ENCODE data around the gene HMCN2. TPM values are rescaled to one million over a fixed set of nuclear protein-coding genes. Genes with fewer than 3 reads are reported as not detected.

The HMCN2 gene
- total RNA-seq, 1 donor from 2014 or later = not detected

- no peak overlapping the region for H3K4me3 Mint-ChIP-seq
- intact Hi-C loops (cut with micrococcal nuclease) = no loop called here
- ChIA-PET POLR2A (no interaction called here), CTCF (no interaction called here)
- TF ChIP-seq, protein P1, sequence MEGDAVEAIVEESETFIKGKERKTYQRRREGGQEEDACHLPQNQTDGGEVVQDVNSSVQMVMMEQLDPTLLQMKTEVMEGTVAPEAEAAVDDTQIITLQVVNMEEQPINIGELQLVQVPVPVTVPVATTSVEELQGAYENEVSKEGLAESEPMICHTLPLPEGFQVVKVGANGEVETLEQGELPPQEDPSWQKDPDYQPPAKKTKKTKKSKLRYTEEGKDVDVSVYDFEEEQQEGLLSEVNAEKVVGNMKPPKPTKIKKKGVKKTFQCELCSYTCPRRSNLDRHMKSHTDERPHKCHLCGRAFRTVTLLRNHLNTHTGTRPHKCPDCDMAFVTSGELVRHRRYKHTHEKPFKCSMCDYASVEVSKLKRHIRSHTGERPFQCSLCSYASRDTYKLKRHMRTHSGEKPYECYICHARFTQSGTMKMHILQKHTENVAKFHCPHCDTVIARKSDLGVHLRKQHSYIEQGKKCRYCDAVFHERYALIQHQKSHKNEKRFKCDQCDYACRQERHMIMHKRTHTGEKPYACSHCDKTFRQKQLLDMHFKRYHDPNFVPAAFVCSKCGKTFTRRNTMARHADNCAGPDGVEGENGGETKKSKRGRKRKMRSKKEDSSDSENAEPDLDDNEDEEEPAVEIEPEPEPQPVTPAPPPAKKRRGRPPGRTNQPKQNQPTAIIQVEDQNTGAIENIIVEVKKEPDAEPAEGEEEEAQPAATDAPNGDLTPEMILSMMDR (IDR thresholded peaks at IDR 0.05) = no peak
- ATAC-seq (ENCODE audit: low read depth) = no peak
- no peak overlapping the region for H3K27ac Mint-ChIP-seq
- no peak for DNase-seq
- H3K36me3 Mint-ChIP-seq (ENCODE audit: low read depth) = no peaks in the 10 kb centered on the region
- H3K27me3 Mint-ChIP-seq = peaks cover 17% of the 10 kb centered on the region
- H3K9me3 Mint-ChIP-seq = no peaks in the 10 kb centered on the region
- no peaks in the 10 kb centered on the region for H3K4me1 Mint-ChIP-seq
Measured at GRCh38 chr9:130296783-130297055, 31.2 kb downstream of the HMCN2 start.

DNA sequence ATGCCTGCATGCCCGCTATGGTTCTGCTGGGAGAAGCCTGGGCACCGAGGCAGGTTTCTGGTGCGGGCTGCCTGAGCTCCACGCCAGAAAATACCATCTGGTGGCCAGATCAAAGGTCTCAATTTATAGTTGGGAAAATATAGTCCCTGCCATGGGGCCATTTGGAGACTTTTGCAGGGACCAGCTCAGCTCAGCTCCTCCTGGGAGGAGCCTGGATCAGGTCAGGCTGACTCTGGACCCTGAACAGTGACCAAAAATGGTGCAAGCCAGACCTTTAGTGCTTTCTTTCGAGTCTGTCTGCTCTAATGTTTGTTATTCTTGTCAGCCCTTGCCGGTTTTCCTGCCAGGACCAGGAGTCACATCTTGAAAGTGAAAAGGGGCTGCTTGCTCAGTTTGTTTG is 31.8 kb downstream of the HMCN2 start:
- ChIA-PET CTCF (no interaction called here), POLR2A (no interaction called here)
- no peak overlapping the region for H3K4me3 Mint-ChIP-seq
- H3K36me3 Mint-ChIP-seq (ENCODE audit: low read depth) = no peaks in the 10 kb centered on the region
- no peaks in the 10 kb centered on the region for H3K4me1 Mint-ChIP-seq
- H3K27me3 Mint-ChIP-seq = peaks cover 15% of the 10 kb centered on the region
- no peak for ATAC-seq (ENCODE audit: low read depth)
- H3K9me3 Mint-ChIP-seq = no peaks in the 10 kb centered on the region
- TF ChIP-seq, protein P1 (IDR thresholded peaks at IDR 0.05) = no peak
- intact Hi-C loops (cut with micrococcal nuclease) = no loop called here
- DNase-seq = no peak
- no peak overlapping the region for H3K27ac Mint-ChIP-seq

GRCh38 chr9:130298662-130299279 is 33.2 kb downstream of the HMCN2 start:
- H3K27ac Mint-ChIP-seq = no peak overlapping the region
- no peak for ATAC-seq (ENCODE audit: low read depth)
- H3K27me3 Mint-ChIP-seq = peaks cover 10% of the 10 kb centered on the region
- intact Hi-C loops (cut with micrococcal nuclease) = no loop called here
- DNase-seq = no peak
- H3K9me3 Mint-ChIP-seq = no peaks in the 10 kb centered on the region
- no peaks in the 10 kb centered on the region for H3K36me3 Mint-ChIP-seq (ENCODE audit: low read depth)
- no peaks in the 10 kb centered on the region for H3K4me1 Mint-ChIP-seq
- TF ChIP-seq, protein P1 (IDR thresholded peaks at IDR 0.05) = no peak
- ChIA-PET POLR2A (no interaction called here), CTCF (no interaction called here)
- H3K4me3 Mint-ChIP-seq = no peak overlapping the region

- no peaks in the 10 kb centered on the region for H3K9me3 Mint-ChIP-seq
- ChIA-PET POLR2A (no interaction called here), CTCF (no interaction called here)
- peaks cover 1% of the 10 kb centered on the region for H3K27me3 Mint-ChIP-seq
- intact Hi-C loops (cut with micrococcal nuclease) = no loop called here
- no peaks in the 10 kb centered on the region for H3K36me3 Mint-ChIP-seq (ENCODE audit: low read depth)
- no peak overlapping the region for H3K4me3 Mint-ChIP-seq
- no peaks in the 10 kb centered on the region for H3K4me1 Mint-ChIP-seq
- H3K27ac Mint-ChIP-seq = no peak overlapping the region
- DNase-seq (no peak), ATAC-seq (ENCODE audit: low read depth) (no peak)
- TF ChIP-seq, protein P1 (IDR thresholded peaks at IDR 0.05) = no peak
Measured at GRCh38 chr9:130299785-130300615, 34.4 kb downstream of the HMCN2 start.

GRCh38 chr9:130300739-130301138 is 35.2 kb downstream of the HMCN2 start:
- no peak for ATAC-seq (ENCODE audit: low read depth)
- CTCF ChIA-PET = no interaction called here
- DNase-seq = no peak
- Mint-ChIP-seq H3K27me3 (peaks cover 1% of the 10 kb centered on the region), H3K9me3 (no peaks in the 10 kb centered on the region), H3K4me1 (no peaks in the 10 kb centered on the region), H3K36me3 (ENCODE audit: low read depth) (no peaks in the 10 kb centered on the region), H3K4me3 (no peak overlapping the region), H3K27ac (no peak overlapping the region)
- intact Hi-C loops (cut with micrococcal nuclease) = no loop called here
- TF ChIP-seq, protein P1 (IDR thresholded peaks at IDR 0.05) = no peak
- POLR2A ChIA-PET = no interaction called here

All from activated B cell treated with CpG ODN at 0.5 μM for 24 hours (primary cell).